Measurements from ENCODE around the gene RRP1. TPM values are rescaled to one million over a fixed set of nuclear protein-coding genes. Genes with fewer than 3 reads are reported as not detected.

RRP1 gene
- total RNA-seq, 1 experiment from 2014 or later, result 76.7 TPM

- H3K79me1 ChIP-seq (ENCODE audit: insufficient read depth, low read depth, low read length, poor library complexity, severe bottlenecking), result no peaks in the 10 kb centered on the region
- no peak overlapping the region for H3K4ac ChIP-seq (ENCODE audit: low read depth, low read length)
- no peak overlapping the region for H4K8ac ChIP-seq (replicated peaks; ENCODE audit: insufficient read length, low read depth, low read length)
- no peak overlapping the region for H2AK5ac ChIP-seq (ENCODE audit: insufficient read length, low read length)
- no peak overlapping the region for H4K5ac ChIP-seq (ENCODE audit: insufficient read length, low read depth, low read length)
- no peak overlapping the region for H3K14ac ChIP-seq (ENCODE audit: insufficient read depth, low read length)
- no peak overlapping the region for H2BK120ac ChIP-seq (ENCODE audit: low read depth, low read length, poor library complexity, severe bottlenecking)
- TF ChIP-seq CTCF (conservative IDR thresholded peaks at IDR 0.05), result no peak
- no peak overlapping the region for H2BK12ac ChIP-seq (ENCODE audit: insufficient read length, low read depth, low read length)
- no peak overlapping the region for H3K18ac ChIP-seq (ENCODE audit: insufficient read length, low read depth, low read length)
- H4K20me1 ChIP-seq (ENCODE audit: control insufficient read depth, insufficient read depth, insufficient read length), result no peaks in the 10 kb centered on the region
- H2BK20ac ChIP-seq (ENCODE audit: low read depth, low read length, poor library complexity, severe bottlenecking), result no peak overlapping the region
- H3K9me3 ChIP-seq (ENCODE audit: control insufficient read depth, low read depth, low read length), result no peaks in the 10 kb centered on the region
- Mint-ChIP-seq H3K9me3 (no peaks in the 10 kb centered on the region), H3K27ac (no peak overlapping the region), H3K4me1 (peaks cover 12 to 19% of the 10 kb centered on the region in 2 experiments), H3K27me3 (ENCODE audit: low read depth) (no peaks in the 10 kb centered on the region), H3K4me3 (no peak overlapping the region), H3K36me3 (ENCODE audit: insufficient read depth in 1 of 3, low read depth in 3 of 3) (peaks cover 3 to 13% (median 9%) of the 10 kb centered on the region in 3 experiments; a peak in 4 of 7 replicates)
- no peaks in the 10 kb centered on the region for H3K27me3 ChIP-seq (ENCODE audit: insufficient read depth, low read length)
- no peak overlapping the region for H3K9ac ChIP-seq (ENCODE audit: extremely low read depth, insufficient read length, low read length)
- no peak overlapping the region for H2BK15ac ChIP-seq (ENCODE audit: low read depth, low read length)
- no peaks in the 10 kb centered on the region for H3K79me2 ChIP-seq (ENCODE audit: insufficient read depth, low read length)
- H3K23ac ChIP-seq (ENCODE audit: insufficient read length, low read depth, low read length), result no peak overlapping the region
- H3K56ac ChIP-seq (ENCODE audit: insufficient read length, low read depth, low read length), result no peak overlapping the region
- H3K4me2 ChIP-seq (ENCODE audit: insufficient read depth, insufficient read length, low read length), result no peak overlapping the region
- H3K23me2 ChIP-seq (ENCODE audit: insufficient read length, low read depth, low read length, poor library complexity, severe bottlenecking), result no peaks in the 10 kb centered on the region
- no CpG with 5 or more reads among the region's 26 CpGs for WGBS (ENCODE audit: extremely low coverage, insufficient read length, low lambda C conversion rate)
- no peak overlapping the region for H3K27ac ChIP-seq (ENCODE audit: insufficient read length, low read depth, low read length)
- no peak overlapping the region for H4K91ac ChIP-seq (ENCODE audit: insufficient read length, low read depth, low read length)
- H2BK5ac ChIP-seq (ENCODE audit: insufficient read length, low read length), result no peak overlapping the region
- no peak overlapping the region for H2AFZ ChIP-seq (ENCODE audit: low read length)
- H3K4me1 ChIP-seq (ENCODE audit: insufficient read depth, low read length), result no peaks in the 10 kb centered on the region
- no peak overlapping the region for H3T11ph ChIP-seq (ENCODE audit: low read length)
- DNase-seq, result no peak
Observed at GRCh38 chr21:43809853-43810504, 20.6 kb downstream of the RRP1 start.

Data from H9 (cell line).